ENCODE data around the gene PMEPA1. TPM values are rescaled to one million over a fixed set of nuclear protein-coding genes. Genes with fewer than 3 reads are reported as not detected.

Gene PMEPA1
- total RNA-seq, 3 donors from 2014 or later (not counting 1 experiment from before 2014, with no cell fraction given): 1.2 to 5.9 (median 2.4) TPM

DNA sequence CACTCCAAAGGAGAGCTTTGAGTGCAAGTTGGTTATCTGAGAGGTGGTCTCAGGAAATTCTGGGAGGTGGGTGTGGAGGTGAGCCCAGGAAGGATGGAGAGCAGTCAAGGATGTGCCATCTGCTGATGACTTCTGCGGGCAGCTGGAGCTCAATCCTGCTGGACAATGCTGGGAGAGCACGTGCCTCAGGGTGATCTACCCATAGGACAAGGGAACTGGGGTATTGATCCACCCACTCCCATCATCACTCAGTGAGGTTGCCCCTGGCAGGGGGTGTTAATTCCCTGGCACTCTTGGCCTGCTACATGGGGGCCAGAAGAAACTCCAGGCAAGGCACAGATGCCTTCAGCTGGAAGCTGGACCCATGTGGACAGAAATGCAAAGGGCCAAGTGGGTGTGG lies 82.5 kb downstream of the PMEPA1 start:
- WGBS (ENCODE audit: insufficient coverage): 83% methylated on average over 2 of the region's 2 CpGs
- H3K9me3 Mint-ChIP-seq: no peaks in the 10 kb centered on the region
- DNase-seq (no peak), ATAC-seq (no peak)
- Histone ChIP-seq H3K4me1 (ENCODE audit: control insufficient read depth, insufficient read depth, low read length) (peaks cover 45% of the 10 kb centered on the region), H3K36me3 (ENCODE audit: control insufficient read depth, insufficient read depth, low read length) (no peaks in the 10 kb centered on the region), H3K27ac (ENCODE audit: low read length) (peak overlapping the region; percentile 97), H3K4me3 (ENCODE audit: low read length) (peak overlapping the region; percentile 4), H3K27me3 (ENCODE audit: control insufficient read depth, insufficient read depth, low read length) (no peaks in the 10 kb centered on the region), H3K9me3 (ENCODE audit: control insufficient read depth, insufficient read depth, low read length) (peaks cover 7% of the 10 kb centered on the region)
- H3K27me3 Mint-ChIP-seq (ENCODE audit: low read depth in 2 of 2): peaks cover 0 to 3% of the 10 kb centered on the region in 2 donors
- intact Hi-C loops (cut with micrococcal nuclease): no loop called here
- H3K4me1 Mint-ChIP-seq: peaks cover 55 to 59% of the 10 kb centered on the region in 2 donors
- no peaks in the 10 kb centered on the region for H3K36me3 Mint-ChIP-seq
- H3K27ac Mint-ChIP-seq: peak overlapping the region; percentile 96 to 99
- H3K4me3 Mint-ChIP-seq: peak overlapping the region; percentile 88
- TF ChIP-seq, protein P1, sequence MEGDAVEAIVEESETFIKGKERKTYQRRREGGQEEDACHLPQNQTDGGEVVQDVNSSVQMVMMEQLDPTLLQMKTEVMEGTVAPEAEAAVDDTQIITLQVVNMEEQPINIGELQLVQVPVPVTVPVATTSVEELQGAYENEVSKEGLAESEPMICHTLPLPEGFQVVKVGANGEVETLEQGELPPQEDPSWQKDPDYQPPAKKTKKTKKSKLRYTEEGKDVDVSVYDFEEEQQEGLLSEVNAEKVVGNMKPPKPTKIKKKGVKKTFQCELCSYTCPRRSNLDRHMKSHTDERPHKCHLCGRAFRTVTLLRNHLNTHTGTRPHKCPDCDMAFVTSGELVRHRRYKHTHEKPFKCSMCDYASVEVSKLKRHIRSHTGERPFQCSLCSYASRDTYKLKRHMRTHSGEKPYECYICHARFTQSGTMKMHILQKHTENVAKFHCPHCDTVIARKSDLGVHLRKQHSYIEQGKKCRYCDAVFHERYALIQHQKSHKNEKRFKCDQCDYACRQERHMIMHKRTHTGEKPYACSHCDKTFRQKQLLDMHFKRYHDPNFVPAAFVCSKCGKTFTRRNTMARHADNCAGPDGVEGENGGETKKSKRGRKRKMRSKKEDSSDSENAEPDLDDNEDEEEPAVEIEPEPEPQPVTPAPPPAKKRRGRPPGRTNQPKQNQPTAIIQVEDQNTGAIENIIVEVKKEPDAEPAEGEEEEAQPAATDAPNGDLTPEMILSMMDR (IDR thresholded peaks at IDR 0.05): no peak

DNA sequence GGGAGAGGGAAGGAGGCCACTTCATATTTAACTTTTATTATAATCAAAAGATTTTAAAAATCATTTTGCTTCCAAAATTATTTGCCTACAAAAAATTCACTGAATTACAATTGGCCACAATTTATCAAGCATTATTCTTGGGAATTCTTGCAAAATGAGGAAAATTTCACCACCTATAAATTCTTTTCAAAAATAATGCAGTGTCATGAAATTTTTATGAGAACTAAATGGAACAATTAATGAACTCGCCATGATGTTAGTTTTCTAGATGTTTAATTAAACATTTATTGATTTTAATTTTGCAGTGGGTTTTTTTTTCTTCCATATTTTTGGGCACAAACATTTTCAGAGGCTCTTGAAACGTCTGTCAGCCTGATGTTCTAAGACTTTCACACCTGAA lies 83.8 kb downstream of the PMEPA1 start:
- H3K9me3 ChIP-seq (ENCODE audit: control insufficient read depth, insufficient read depth, low read length): peaks cover 7% of the 10 kb centered on the region
- H3K4me1 ChIP-seq (ENCODE audit: control insufficient read depth, insufficient read depth, low read length): peaks cover 59% of the 10 kb centered on the region
- Mint-ChIP-seq H3K27ac (peak overlapping the region; percentile 96 to 99), H3K4me1 (peaks cover 61 to 63% of the 10 kb centered on the region in 2 donors), H3K27me3 (ENCODE audit: low read depth in 2 of 2) (no peaks in the 10 kb centered on the region), H3K9me3 (no peaks in the 10 kb centered on the region), H3K36me3 (no peaks in the 10 kb centered on the region), H3K4me3 (peak overlapping the region; percentile 35)
- ATAC-seq (no peak), DNase-seq (no peak)
- WGBS (ENCODE audit: insufficient coverage): 97% methylated on average over 2 of the region's 2 CpGs
- H3K4me3 ChIP-seq (ENCODE audit: low read length): no peak overlapping the region
- TF ChIP-seq, protein P1 (IDR thresholded peaks at IDR 0.05): no peak
- intact Hi-C loops (cut with micrococcal nuclease): no loop called here
- H3K27me3 ChIP-seq (ENCODE audit: control insufficient read depth, insufficient read depth, low read length): no peaks in the 10 kb centered on the region
- H3K27ac ChIP-seq (ENCODE audit: low read length): no peak overlapping the region
- no peaks in the 10 kb centered on the region for H3K36me3 ChIP-seq (ENCODE audit: control insufficient read depth, insufficient read depth, low read length)

DNA sequence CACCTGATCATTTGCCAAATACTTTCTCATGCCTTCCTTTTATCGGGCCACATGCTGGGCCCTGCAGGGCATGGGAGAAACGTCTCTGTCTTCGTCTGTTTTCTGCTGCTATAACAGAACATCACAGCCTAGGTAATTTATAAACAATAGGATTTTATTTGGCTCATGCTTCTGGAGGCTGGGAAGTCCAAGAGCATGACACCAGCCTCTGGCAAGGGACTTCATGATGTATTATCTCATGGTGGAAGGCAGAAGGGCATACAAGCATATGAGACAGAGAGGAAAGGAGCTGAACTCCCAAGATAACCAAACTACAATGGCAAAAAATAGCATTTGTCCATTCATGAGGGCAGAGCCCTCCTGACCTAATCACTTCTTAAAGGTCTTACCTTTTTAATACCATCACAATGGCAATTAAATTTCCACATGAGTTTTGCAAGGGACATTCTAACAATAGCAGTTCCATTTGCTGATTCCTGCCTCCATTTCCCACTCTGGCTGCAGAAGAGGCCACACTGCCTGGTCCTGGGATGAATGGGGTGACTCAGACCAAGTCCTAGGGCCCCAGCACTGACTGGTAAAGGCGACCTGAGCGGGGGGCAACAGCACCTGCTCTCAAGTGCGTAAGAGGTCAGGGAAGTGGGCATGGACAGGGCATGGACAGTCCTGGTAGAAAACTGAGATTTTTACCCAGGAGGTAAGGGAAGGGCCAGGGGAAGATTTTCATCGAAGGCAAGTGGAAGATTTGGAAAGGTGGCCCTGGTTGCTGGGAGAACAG lies 84.4 kb downstream of the PMEPA1 start:
- DNase-seq (no peak), ATAC-seq (no peak)
- no peaks in the 10 kb centered on the region for H3K36me3 ChIP-seq (ENCODE audit: control insufficient read depth, insufficient read depth, low read length)
- Mint-ChIP-seq H3K9me3 (no peaks in the 10 kb centered on the region), H3K4me1 (peaks cover 61 to 63% of the 10 kb centered on the region in 2 donors), H3K36me3 (no peaks in the 10 kb centered on the region), H3K27me3 (ENCODE audit: low read depth in 2 of 2) (no peaks in the 10 kb centered on the region), H3K4me3 (no peak overlapping the region), H3K27ac (peak overlapping the region; percentile 96 to 99)
- intact Hi-C loops (cut with micrococcal nuclease): no loop called here
- H3K27ac ChIP-seq (ENCODE audit: low read length): no peak overlapping the region
- peaks cover 7% of the 10 kb centered on the region for H3K9me3 ChIP-seq (ENCODE audit: control insufficient read depth, insufficient read depth, low read length)
- no peaks in the 10 kb centered on the region for H3K27me3 ChIP-seq (ENCODE audit: control insufficient read depth, insufficient read depth, low read length)
- WGBS (ENCODE audit: insufficient coverage): 84% methylated on average over 7 of the region's 7 CpGs
- H3K4me1 ChIP-seq (ENCODE audit: control insufficient read depth, insufficient read depth, low read length): peaks cover 64% of the 10 kb centered on the region
- H3K4me3 ChIP-seq (ENCODE audit: low read length): no peak overlapping the region
- TF ChIP-seq, protein P1 (IDR thresholded peaks at IDR 0.05): no peak

Measured in natural killer cell (primary cell).